H1 (cell line): ENCODE measurements around the gene TRIM44. TPM values are rescaled to one million over a fixed set of nuclear protein-coding genes. Genes with fewer than 3 reads are reported as not detected.
A peak's percentile ranks its signal among the peaks of the same experiment; 100 is the strongest.

Experiments used
- BRCA1 ChIP-seq: IDR thresholded peaks from 2 replicates; pipeline ENCODE4 v1.6.1; 2012; ENCODE audit warnings: low read depth, low read length, improper control_type of control experiment
- CHD2 ChIP-seq: IDR thresholded peaks from 2 replicates; pipeline ENCODE4 v1.6.1; 2012; ENCODE audit warnings: low read length, improper control_type of control experiment
- EGR1 ChIP-seq: IDR thresholded peaks from 2 replicates; pipeline ENCODE4 v1.6.1; 2011; ENCODE audit warnings: low read depth, low read length, borderline replicate concordance
- GTF2F1 ChIP-seq: IDR thresholded peaks from 2 replicates; pipeline ENCODE4 v1.6.1; 2012; ENCODE audit warnings: low read depth, low read length, improper control_type of control experiment, borderline replicate concordance
- KDM1A ChIP-seq: fragments of 200-600, 300-600 bp; sonication (generic); IDR thresholded peaks from 2 replicates; pipeline ENCODE4 v1.7.1; 2016; ENCODE audit warnings: mild to moderate bottlenecking, low read length, borderline replicate concordance
- PHF8 ChIP-seq: fragments of 200-600 bp; sonication (generic); conservative IDR thresholded peaks from 2 replicates; pipeline ENCODE4 v1.7.1; 2012; ENCODE audit warnings: low read depth, mild to moderate bottlenecking, inconsistent platforms, low read length, moderate library complexity
- SAP30 ChIP-seq: fragments of 300-600 bp; sonication (generic); IDR thresholded peaks from 2 replicates; pipeline ENCODE4 v1.7.1; 2012; ENCODE audit warnings: low read length, moderate library complexity, mild to moderate bottlenecking, inconsistent platforms; ENCODE audit not compliant: insufficient read depth, insufficient replicate concordance
- SIRT6 ChIP-seq: IDR thresholded peaks from one replicate; pipeline ENCODE4 v1.7.1; 2012; ENCODE audit warnings: low read length, inconsistent platforms
- SUZ12 ChIP-seq: fragments of 200-600 bp; sonication (generic); IDR thresholded peaks from 2 replicates; pipeline ENCODE4 v1.6.1; 2012; ENCODE audit warnings: mild to moderate bottlenecking, inconsistent platforms, low read length, moderate library complexity, mixed read lengths
- TCF12 ChIP-seq: IDR thresholded peaks from 2 replicates; pipeline ENCODE4 v1.6.1; 2011; ENCODE audit warnings: low read depth, mild to moderate bottlenecking, low read length
- polyA plus RNA-seq, 7 experiments: library from polyadenylated mRNA; depleted of rRNA in 3 of 7; stranded (reverse) in 5 of 7; unstranded in 2 of 7; fragments of >200 nt in 5 of 7; fragments of 200-250 nt in 2 of 7; gene quantifications; 1 replicate in 5 of 7; 2 replicates in 1 of 7; 4 replicates in 1 of 7; pipeline versions ENCODE4 v1.2.1 to v1.2.3, GENCODE V29; 2011 to 2013; ENCODE audit warnings: missing spikeins in 2 of 7, mixed read lengths in 2 of 7
- total RNA-seq: library from RNA; stranded (reverse); fragmentation: NEBNext Ultra II Directional; extraction: Animal tissue kit (Norgen Biotek cat#: 25700); gene quantifications from 2 replicates; pipeline ENCODE4 v1.2.1, GENCODE V29; 2021

The TRIM44 gene
- total and polyA plus RNA-seq, 2 of the 8 experiments (the other 6 are each of a cell fraction or from before 2014, with no cell fraction given) = 13.9 to 34.4 TPM

GRCh38 chr11:35619855-35620640 lies 42.5 kb upstream of the TRIM44 start (continued):
- no peak for TF ChIP-seq EGR1
- TF ChIP-seq KDM1A = no peak
- no peak for TF ChIP-seq BRCA1
- no peak for TF ChIP-seq SAP30
- no peak for TF ChIP-seq GTF2F1
- TF ChIP-seq CHD2 = no peak; the same call in 1 of the 2 replicates
- TF ChIP-seq PHF8 = 0 out of 2 replicates have a peak, but pooled peaks have one; percentile 11
- TF ChIP-seq SUZ12 = peak; percentile 67; the same call in 1 of the 2 replicates
- TF ChIP-seq SIRT6 = no peak
- no peak for TF ChIP-seq TCF12
